Caco-2 (cell line): ENCODE data around the gene CACNG6. TPM values are rescaled to one million over a fixed set of nuclear protein-coding genes. Genes with fewer than 3 reads are reported as not detected.

Experiments used
- BruUV-seq: library from RNA; stranded (reverse); fragments of 400-500 nt; replicated peaks from 2 replicates; lab custom pipeline; 2021; lab: Mats Ljungman, UMichigan
- CTCF ChIA-PET: fragments of 300-600 bp; sonication (Branson Sonifier 250); formaldehyde crosslinking; loops from one replicate; lab custom pipeline; 2022; ENCODE audit warnings: antibody characterized with exemption; lab: Charles Lee
- POLR2A ChIA-PET: fragments of 300-600 bp; sonication (Branson Sonifier 250); formaldehyde crosslinking; loops from one replicate; lab custom pipeline; 2022; ENCODE audit warnings: antibody characterized with exemption; lab: Charles Lee
- DNase-seq, 2 experiments: peaks; one replicate each; pipeline versions ENCODE4 v3.0.0 to v3.0.0-alpha.2; 2020 to 2022
- H3K27me3 ChIP-seq: replicated peaks from 2 replicates; pipeline ENCODE4 v1.6.0; 2011; ENCODE audit warnings: low read length; ENCODE audit not compliant: control insufficient read depth, insufficient read depth
- H3K36me3 ChIP-seq: 2 replicates; pipeline ENCODE4 v1.5.1; 2011; ENCODE audit warnings: low read length; ENCODE audit not compliant: control insufficient read depth, insufficient read depth
- H3K4me1 ChIP-seq: fragments of 250-450 bp; sonication (Bioruptor Pico); 2 replicates; pipeline ENCODE4 v1.5.1; 2020; ENCODE audit warnings: mild to moderate bottlenecking
- H3K4me3 ChIP-seq: 2 replicates; pipeline ENCODE4 v1.5.1; 2011; ENCODE audit warnings: low read depth, mild to moderate bottlenecking, control low read depth, low read length
- H3K9me3 ChIP-seq: fragments of 250-450 bp; sonication (Bioruptor Pico); 2 replicates; pipeline ENCODE4 v1.5.1; 2020; ENCODE audit warnings: mild to moderate bottlenecking, moderate library complexity
- H3K27ac Mint-ChIP-seq: one replicate; pipeline ENCODE4 v1.8.0; 2022; ENCODE audit warnings: mixed read lengths; ENCODE audit not compliant: unreplicated experiment
- H3K27me3 Mint-ChIP-seq: one replicate; pipeline ENCODE4 v1.8.0; 2022; ENCODE audit warnings: mixed read lengths; ENCODE audit not compliant: insufficient read depth, unreplicated experiment
- H3K36me3 Mint-ChIP-seq: one replicate; pipeline ENCODE4 v1.8.0; 2022; ENCODE audit warnings: mild to moderate bottlenecking, mixed read lengths; ENCODE audit not compliant: insufficient read depth, unreplicated experiment
- H3K4me1 Mint-ChIP-seq: one replicate; pipeline ENCODE4 v1.8.0; 2022; ENCODE audit warnings: low read depth, mixed read lengths; ENCODE audit not compliant: unreplicated experiment
- H3K4me3 Mint-ChIP-seq: one replicate; pipeline ENCODE4 v1.8.0; 2022; ENCODE audit warnings: mild to moderate bottlenecking, moderate library complexity, mixed read lengths; ENCODE audit not compliant: unreplicated experiment
- H3K9me3 Mint-ChIP-seq: one replicate; pipeline ENCODE4 v1.8.0; 2022; ENCODE audit warnings: mixed read lengths; ENCODE audit not compliant: unreplicated experiment
- CTCF ChIP-seq, 2 experiments: fragments of 200-600 bp in 1 of 2; IDR thresholded peaks; 1 replicate in 1 of 2; 2 replicates in 1 of 2; pipeline versions ENCODE4 v1.5.1 to v1.8.0; 2011 to 2022; ENCODE audit warnings: antibody characterized with exemption in 1 of 2, control low read depth in 1 of 2, inconsistent platforms in 1 of 2, low read depth in 1 of 2, low read length in 1 of 2, mild to moderate bottlenecking in 1 of 2, moderate library complexity in 1 of 2; ENCODE audit not compliant: insufficient read depth in 1 of 2, severe bottlenecking in 1 of 2, unreplicated experiment in 1 of 2
- intact Hi-C: fragments of 100-400 bp; cut with micrococcal nuclease; formaldehyde crosslinking; loops from one replicate; pipeline ENCODE4 v1.10.0; 2022; ENCODE audit not compliant: unreplicated experiment
- total RNA-seq: library from RNA; stranded (reverse); gene quantifications from 2 replicates; pipeline ENCODE4 v1.2.3, GENCODE V29; 2022

Gene CACNG6
- total RNA-seq, 1 experiment from 2014 or later: 1.4 TPM

DNA sequence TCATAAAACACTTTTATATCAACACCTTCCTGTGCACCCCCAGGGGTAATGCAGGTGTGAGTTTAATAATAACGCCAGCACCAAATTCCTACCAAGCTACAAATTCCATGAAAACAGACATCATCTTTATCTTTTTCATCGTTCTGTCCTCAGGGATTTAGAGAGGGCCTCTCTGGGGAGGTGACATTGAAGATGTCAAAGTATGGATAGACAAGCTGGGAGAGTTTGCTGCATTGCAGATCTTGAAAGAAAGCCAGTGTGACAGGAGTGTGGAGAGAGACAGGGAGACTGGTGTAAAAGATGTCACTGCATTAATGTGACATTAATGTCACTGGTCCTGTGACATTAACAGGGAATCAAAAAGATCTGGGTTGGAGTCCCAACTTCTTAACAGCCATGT, 10.1 kb downstream of the CACNG6 start:
- Mint-ChIP-seq H3K27ac (no peak overlapping the region), H3K36me3 (no peaks in the 10 kb centered on the region), H3K4me3 (no peak overlapping the region), H3K9me3 (no peaks in the 10 kb centered on the region), H3K27me3 (no peaks in the 10 kb centered on the region), H3K4me1 (no peaks in the 10 kb centered on the region)
- H3K36me3 ChIP-seq: no peaks in the 10 kb centered on the region
- ChIA-PET POLR2A (interaction anchor here (0.6 kb wide), 1 partner anchor 11 kb away, joined by 10 read pairs; no protein-coding TSS in a partner anchor), CTCF (no interaction called here)
- no peak for DNase-seq
- H3K27me3 ChIP-seq: no peaks in the 10 kb centered on the region
- intact Hi-C loops: no loop called here
- no peak for TF ChIP-seq CTCF (IDR thresholded peaks at IDR 0.05; ENCODE audit: insufficient read depth in 1 of 2, low read depth in 1 of 2, low read length in 1 of 2, severe bottlenecking in 1 of 2, unreplicated experiment in 1 of 2)
- H3K4me1 ChIP-seq: no peaks in the 10 kb centered on the region
- no peak overlapping the region for H3K4me3 ChIP-seq
- no TSS peak for BruUV-seq
- H3K9me3 ChIP-seq: no peaks in the 10 kb centered on the region

DNA sequence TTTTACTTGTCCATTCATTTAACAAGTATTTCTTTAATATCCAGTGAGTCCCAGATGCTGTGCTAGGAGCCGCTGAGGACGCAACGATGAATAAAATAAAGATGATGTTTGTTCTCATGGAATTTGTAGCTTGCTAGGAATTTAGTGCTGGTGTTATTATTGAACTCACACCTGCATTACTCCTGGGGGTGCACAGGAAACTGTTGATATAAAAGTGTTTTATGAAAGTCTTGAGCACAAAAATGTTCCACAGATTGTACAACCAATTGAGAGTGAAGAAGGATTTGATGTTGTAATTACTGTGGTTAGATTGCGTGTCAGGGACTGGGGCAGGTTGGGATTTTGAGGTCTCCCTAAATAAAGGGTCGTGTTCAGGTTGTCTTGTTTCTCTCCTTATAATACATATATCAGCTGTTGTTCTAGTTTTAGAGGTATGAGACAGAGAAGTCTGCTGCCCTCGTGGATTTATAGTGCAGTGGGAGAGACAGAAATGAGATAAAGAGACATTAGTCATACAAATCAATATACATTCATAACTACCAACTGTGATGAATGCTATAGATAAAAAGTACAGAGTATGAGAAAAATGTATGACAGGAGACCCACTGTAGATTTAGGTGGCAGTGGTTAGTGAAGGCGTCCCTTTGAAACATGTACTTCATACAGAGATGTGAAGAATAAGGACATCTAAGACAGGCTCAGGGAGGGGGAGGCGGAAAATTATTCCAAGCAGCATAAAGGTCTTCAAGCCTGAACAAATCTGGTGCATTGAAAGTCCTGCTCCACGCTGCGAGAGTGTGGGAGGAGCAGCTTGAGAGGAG, 11.3 kb downstream of the CACNG6 start:
- H3K9me3 Mint-ChIP-seq: no peaks in the 10 kb centered on the region
- CTCF ChIA-PET: no interaction called here
- H3K4me1 Mint-ChIP-seq: no peaks in the 10 kb centered on the region
- H3K27ac Mint-ChIP-seq: no peak overlapping the region
- no peak for TF ChIP-seq CTCF (IDR thresholded peaks at IDR 0.05; ENCODE audit: insufficient read depth in 1 of 2, low read depth in 1 of 2, low read length in 1 of 2, severe bottlenecking in 1 of 2, unreplicated experiment in 1 of 2)
- H3K4me3 Mint-ChIP-seq: no peak overlapping the region
- no peaks in the 10 kb centered on the region for H3K4me1 ChIP-seq
- no peaks in the 10 kb centered on the region for H3K9me3 ChIP-seq
- POLR2A ChIA-PET: no interaction called here
- intact Hi-C loops: no loop called here
- no TSS peak for BruUV-seq
- no peaks in the 10 kb centered on the region for H3K27me3 ChIP-seq
- no peaks in the 10 kb centered on the region for H3K27me3 Mint-ChIP-seq
- no peak for DNase-seq
- no peak overlapping the region for H3K4me3 ChIP-seq
- no peaks in the 10 kb centered on the region for H3K36me3 ChIP-seq
- H3K36me3 Mint-ChIP-seq: no peaks in the 10 kb centered on the region

DNA sequence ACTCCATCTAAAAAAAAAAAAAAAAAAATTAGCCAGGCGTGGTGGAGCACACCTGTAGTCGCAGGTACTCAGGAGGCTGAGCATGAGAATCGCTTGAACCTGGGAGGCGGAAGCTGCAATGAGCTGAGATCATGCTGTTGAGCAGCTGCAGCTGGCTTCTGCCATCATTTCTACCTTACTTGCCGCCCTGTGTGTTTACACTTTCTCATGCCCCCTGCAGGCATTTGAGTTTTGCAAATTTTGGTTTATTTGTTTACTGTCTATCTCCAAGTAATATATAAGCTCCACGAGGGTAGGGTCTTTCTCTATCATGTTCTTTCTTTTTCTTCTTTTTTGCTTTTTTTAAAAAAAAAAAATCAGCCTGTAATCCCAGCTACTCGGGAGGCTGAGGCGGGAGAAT, 18.0 kb downstream of the CACNG6 start:
- Mint-ChIP-seq H3K36me3 (no peaks in the 10 kb centered on the region), H3K4me1 (peaks cover 6% of the 10 kb centered on the region), H3K27me3 (no peaks in the 10 kb centered on the region), H3K4me3 (no peak overlapping the region), H3K9me3 (no peaks in the 10 kb centered on the region), H3K27ac (no peak overlapping the region)
- no peaks in the 10 kb centered on the region for H3K27me3 ChIP-seq
- H3K4me3 ChIP-seq: no peak overlapping the region
- BruUV-seq: no TSS peak
- POLR2A ChIA-PET: no interaction called here
- H3K9me3 ChIP-seq: no peaks in the 10 kb centered on the region
- no peak for DNase-seq
- intact Hi-C loops: no loop called here
- no peaks in the 10 kb centered on the region for H3K4me1 ChIP-seq
- CTCF ChIA-PET: interaction anchor here (0.7 kb wide), 1 partner anchor 16 kb away, joined by 3 read pairs; no protein-coding TSS in a partner anchor
- H3K36me3 ChIP-seq: no peaks in the 10 kb centered on the region
- TF ChIP-seq CTCF (IDR thresholded peaks at IDR 0.05; ENCODE audit: insufficient read depth in 1 of 2, low read depth in 1 of 2, low read length in 1 of 2, severe bottlenecking in 1 of 2, unreplicated experiment in 1 of 2): no peak
